Skeletal muscle cell (primary cell): ENCODE data around the gene SMARCC2.
"Not testable (repeated sequence)": the region's sequence is repeated elsewhere in the genome, so short reads cannot be mapped to it uniquely, and the experiment has no call there.

ENCODE experiments used
- DNase-seq: peaks from one replicate; pipeline ENCODE4 v3.0.0-alpha.2; 2010; ENCODE audit warnings: low read depth
- H3K4me3 ChIP-seq: 2 replicates; pipeline ENCODE4 v1.5.1; 2011; ENCODE audit warnings: low read depth, mild to moderate bottlenecking, control low read depth, low read length, moderate library complexity

The SMARCC2 gene

GRCh38 chr12:56216461-56216860 lies 27.2 kb upstream of the SMARCC2 start:
- H3K4me3 ChIP-seq, result no peak overlapping the region
- DNase-seq, result no peak

DNA sequence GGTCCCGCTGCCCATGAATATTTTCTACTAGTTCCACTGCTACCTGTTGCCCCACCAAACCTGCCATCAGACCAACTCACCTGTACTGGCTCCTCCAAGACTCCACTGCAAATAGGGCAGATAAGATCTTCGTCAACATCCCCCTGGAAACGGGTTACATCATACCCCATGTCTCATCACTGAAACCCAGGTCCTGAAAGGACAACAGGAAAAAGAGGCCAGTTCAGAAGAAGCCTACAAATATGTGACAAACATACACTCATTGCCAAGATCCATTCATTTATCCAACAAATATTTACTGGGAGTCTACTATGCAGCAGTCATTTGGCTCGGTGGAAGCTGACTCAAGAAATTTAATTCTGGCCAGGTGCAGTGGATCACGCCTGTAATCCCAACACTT lies 24.6 kb upstream of the SMARCC2 start:
- no peak for DNase-seq
- no peak overlapping the region for H3K4me3 ChIP-seq

GRCh38 chr12:56212361-56212760 lies 23.1 kb upstream of the SMARCC2 start:
- H3K4me3 ChIP-seq, result no peak overlapping the region
- no peak for DNase-seq

DNA sequence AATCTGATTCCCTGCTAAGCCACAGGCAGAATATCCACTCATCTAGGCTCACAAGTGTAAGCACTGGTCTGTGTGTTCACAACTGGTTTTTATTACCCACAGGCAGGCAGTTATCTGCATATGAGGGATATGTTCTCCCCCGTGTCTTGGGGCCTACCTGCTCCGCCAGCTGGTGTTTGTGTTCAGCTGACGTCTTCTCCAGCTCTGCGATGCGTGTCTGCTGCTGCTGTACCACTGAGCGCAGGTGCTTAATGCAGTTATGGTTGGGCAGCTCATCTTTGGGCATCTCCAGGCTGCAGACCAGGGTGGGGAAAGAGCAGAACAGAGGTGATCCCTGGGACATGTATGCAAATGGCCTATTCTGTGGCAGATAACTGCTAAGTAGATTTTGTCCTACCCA lies 18.7 kb upstream of the SMARCC2 start:
- H3K4me3 ChIP-seq, result no peak overlapping the region
- DNase-seq, result no peak

GRCh38 chr12:56206452-56207166 lies 17.3 kb upstream of the SMARCC2 start:
- DNase-seq, result no peak
- H3K4me3 ChIP-seq, result no peak overlapping the region

DNA sequence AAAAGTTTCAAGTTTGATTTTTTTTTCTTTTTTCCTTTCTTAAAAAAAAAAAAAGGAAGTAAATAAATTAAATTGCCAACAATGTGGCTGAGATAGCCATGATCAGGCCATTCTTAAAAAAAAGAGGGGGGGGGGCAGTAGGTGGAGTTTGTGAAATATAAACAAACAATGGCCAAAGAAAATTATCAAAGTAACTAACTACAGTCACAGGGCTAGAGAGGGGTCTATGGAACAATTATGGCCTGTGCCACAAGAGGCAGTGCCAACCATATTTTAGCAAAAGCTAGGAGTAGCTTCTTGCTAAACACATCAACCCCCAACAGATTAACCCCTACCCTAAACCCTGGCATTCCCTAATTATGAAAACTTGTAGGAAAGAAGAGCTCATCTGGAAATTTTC lies 16.2 kb upstream of the SMARCC2 start:
- DNase-seq, result no peak

DNA sequence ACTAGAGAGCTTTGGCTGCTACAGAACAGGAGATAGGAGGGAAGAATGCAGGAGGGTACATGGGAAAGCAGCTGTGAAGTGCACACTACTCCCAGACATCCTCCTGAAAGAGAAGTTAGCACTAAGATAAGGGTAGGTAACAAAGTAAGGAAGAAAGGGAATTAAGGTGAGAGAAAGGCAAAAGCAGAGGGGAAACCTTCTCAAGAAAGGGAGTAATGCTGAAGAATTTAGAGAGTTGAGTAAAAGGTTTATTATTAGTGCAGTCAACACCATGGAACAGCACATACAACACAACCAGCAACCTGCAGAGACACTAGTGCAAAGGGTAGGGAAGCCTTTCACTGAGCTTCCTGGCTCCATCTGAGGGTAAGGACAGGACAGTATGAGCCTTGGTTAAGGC lies 15.0 kb upstream of the SMARCC2 start:
- no peak overlapping the region for H3K4me3 ChIP-seq
- no peak for DNase-seq

More for the DNA sequence above, 16.2 kb upstream of the SMARCC2 start:
- no peak overlapping the region for H3K4me3 ChIP-seq

- DNase-seq, result no peak
- no peak overlapping the region for H3K4me3 ChIP-seq
Observed at GRCh38 chr12:56202838-56203237, 13.6 kb upstream of the SMARCC2 start.

DNA sequence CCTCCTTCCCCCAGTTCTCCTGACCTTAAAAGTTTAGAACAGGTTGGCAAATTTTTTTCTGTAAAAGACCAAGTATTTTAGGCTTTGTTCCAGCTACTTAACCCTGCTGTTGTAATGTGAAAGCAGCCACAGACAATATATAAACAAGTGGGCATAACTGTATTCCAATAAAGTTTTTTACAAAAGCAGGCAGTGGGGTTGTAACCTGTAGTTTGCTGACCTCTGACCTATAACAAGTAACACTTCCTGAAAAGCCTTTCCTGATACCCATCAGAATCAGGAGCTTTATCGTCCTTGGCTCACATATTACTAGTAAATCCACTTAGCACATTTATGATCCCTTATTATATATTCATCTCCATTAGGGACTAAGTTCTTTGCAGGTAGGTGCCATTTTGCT lies 13.1 kb upstream of the SMARCC2 start:
- no peak overlapping the region for H3K4me3 ChIP-seq
- no peak for DNase-seq

DNA sequence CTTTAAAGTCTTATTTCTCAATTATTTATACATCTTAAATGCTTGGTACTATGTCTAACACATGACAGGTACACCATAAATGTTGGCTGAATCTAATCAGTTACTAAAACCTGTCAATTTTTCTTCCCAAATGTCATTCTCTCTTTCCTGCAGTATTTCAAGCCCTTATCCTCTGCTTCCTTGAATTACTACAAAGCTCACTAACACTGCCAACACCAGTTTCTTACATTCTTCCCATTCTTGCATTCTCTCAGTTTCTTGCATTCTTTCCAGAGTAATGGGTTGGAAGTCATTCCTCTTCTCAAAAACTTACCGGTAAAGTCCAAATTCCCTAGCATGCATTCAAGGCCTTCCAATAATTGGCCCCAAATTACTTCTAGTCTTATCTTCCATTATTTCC lies 9.6 kb upstream of the SMARCC2 start:
- DNase-seq, result no peak
- H3K4me3 ChIP-seq, result no peak overlapping the region

DNA sequence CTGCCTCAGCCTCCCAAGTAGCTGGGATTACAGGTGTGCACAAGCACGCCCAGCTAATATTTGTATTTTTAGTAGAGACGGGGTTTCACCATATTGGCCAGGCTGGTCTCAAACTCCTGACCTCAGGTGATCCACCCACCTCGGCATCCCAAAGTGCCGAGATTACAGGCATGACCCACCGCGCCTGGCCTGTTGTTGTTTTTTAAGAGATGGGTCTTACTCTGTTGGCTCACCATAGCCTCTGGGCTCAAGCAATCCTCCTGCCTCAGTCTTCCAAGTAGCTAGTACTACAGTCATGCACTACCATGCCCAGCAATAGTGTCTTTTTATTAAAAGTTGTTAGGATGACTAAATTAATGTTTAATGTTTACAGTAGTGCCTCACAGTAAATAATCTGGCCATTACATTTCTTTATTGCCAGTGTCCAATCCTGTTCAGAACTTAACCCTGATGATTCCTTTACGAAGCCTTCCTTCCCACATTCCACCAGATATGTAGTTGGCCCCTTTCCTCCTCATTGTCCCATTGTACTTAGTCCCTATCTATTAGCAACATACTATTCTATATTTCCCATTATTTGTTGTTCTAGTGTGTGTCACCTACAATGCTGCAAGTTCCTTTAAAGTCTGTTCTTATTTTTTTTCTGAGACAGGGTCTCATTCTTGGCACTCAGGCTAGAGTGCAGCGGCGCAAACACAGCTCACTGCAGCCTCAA lies 8.8 kb upstream of the SMARCC2 start:
- no peak overlapping the region for H3K4me3 ChIP-seq
- DNase-seq, result no peak

DNA sequence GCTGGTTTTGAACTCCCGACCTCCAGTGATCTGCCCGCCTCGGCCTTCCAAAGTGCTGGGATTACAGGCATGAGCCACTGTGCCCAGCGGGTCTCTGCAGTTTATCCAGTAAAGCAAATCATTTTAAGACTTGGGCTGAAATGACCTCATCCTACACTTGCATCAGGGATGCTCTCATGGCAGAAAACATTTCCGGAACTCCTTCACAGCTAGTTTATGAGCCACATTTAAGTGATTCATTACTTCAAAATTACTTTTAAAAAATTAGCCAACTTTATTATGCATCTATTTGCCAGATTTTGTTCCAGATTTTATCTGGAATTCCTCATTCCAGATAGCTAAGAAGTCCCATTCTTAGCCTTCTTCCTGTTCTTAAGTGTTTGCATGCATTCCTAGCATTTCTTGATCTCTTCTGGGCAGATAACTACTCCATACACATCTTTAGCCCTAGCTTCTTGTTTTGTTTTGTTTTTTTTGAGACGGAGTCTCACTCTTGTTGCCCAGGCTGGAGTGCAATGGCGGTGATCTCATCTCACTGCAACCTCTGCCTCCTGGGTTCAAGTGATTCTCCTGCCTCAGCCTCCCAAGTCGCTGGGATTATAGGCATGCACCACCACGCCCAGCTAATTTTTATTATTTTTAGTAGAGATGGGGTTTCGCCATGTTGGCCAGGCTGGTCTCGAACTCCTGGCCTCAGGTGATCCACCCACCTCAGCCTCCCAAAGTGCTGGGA lies 7.7 kb upstream of the SMARCC2 start:
- H3K4me3 ChIP-seq, DNase-seq: not testable (repeated sequence)

GRCh38 chr12:56193025-56193578 lies 3.8 kb upstream of the SMARCC2 start:
- H3K4me3 ChIP-seq, result no peak overlapping the region
- peak; percentile 37 for DNase-seq

- no peak overlapping the region for H3K4me3 ChIP-seq
- no peak for DNase-seq
Observed at GRCh38 chr12:56192582-56192981, 3.3 kb upstream of the SMARCC2 start.

DNA sequence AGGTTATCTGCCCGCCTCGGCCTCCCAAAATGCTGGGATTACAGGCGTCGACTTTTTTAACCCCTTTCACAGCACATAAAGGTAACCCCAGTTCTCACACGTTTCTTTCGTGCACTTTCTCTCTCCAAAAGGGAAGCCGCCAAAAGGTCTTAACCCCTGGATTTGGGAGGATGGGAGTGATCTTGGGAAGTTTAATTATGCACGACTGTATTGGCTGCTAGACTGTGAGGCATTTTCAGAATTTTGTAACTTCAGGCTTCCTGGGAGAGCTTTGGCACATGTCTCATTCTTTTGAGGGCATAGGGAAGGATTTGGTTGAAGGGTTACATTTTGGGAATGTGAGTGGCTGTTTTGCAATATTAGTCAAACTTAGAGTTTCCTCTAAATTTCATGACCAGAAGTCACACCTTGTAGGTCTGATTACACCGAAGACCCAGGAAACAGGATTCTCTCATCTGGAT lies 1.4 kb upstream of the SMARCC2 start:
- no peak for DNase-seq
- H3K4me3 ChIP-seq, result peak overlapping the region; percentile 93

GRCh38 chr12:56189918-56190694 lies 823 bp upstream of the SMARCC2 start:
- peak; percentile 36 for DNase-seq
- H3K4me3 ChIP-seq, result peak overlapping the region; percentile 93

DNA sequence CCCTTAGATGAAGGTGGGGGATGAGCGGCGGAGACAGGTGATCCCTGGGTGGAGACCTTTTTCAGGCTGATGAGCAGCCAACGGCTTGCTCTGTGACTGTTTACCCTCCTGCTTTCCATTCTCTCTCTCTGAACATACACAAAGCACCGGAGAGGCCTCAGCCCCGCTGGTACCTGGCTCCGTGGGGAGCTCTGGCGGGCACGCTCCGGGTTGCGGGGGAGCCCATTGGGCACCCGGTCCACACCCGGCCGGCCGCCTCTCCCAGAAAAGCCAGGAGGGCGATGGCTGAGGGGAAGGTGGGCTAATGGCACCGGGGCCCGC lies 545 bp downstream of the SMARCC2 start:
- DNase-seq, result no peak
- peak overlapping the region; percentile 84 for H3K4me3 ChIP-seq

DNA sequence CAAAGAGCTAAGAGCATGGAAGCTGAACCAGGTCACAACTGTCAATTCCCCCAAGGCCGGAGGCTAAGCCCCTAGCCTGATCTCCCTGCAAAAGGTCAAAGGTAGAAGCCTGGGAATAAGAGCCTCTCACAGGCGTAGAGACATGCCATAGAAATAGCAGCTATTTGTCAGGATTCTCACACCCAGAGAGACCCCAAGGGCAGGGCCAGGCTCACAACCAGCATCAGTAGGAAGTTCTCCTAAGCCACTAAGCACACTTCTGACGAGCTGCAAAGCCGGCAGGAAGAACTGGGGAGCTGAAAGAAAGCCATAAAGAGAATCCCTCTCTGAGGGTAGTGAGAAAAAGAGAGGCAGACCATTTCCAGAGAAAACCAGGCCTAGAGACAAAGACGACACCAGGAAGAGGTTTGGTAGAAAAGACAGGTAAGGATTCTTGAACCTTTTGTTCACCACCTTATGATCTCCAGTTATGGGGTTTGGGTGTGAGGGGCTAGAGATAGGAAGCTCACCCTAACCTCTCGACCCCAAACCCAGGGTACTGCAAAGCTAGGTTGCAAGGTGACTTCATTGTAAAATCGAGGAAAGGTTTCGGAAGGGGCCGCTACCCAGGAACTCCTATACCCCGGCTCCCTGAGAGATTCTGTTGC lies 1.0 kb downstream of the SMARCC2 start:
- H3K4me3 ChIP-seq, result peak overlapping the region; percentile 84
- DNase-seq, result no peak

DNA sequence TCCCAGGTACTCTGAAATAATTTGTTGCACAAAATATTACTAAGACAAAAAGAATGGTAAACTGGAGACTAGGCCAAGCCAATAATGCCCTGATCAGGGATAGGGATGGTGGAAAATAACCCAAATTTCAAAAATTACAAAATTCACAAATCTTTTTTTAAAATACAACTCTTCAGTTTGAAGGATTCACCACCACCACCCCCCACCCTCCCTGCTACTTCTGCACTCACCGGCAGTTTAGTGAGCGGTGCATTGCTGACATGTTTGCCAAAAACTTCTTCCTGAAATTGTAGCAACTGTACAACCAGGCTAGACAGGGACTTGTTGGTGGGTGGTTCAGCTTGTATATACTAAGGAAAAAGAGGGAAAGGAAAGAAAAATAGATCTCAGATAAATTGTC lies 2.3 kb downstream of the SMARCC2 start:
- DNase-seq, result no peak
- H3K4me3 ChIP-seq, result no peak overlapping the region
